H1 (cell line): ENCODE results near the gene ORC5.

Experiments used
- ASH2L ChIP-seq: fragments of 200-600, 300-600 bp; sonication (generic); IDR thresholded peaks from one replicate; pipeline ENCODE4 v1.7.1; 2017; ENCODE audit warnings: low read length
- CHD1 ChIP-seq: IDR thresholded peaks from 2 replicates; pipeline ENCODE4 v1.6.1; 2012; ENCODE audit warnings: low read depth, low read length, improper control_type of control experiment
- CTBP2 ChIP-seq: IDR thresholded peaks from 2 replicates; pipeline ENCODE4 v1.7.0; 2011; ENCODE audit warnings: borderline replicate concordance, mild to moderate bottlenecking, moderate library complexity, mixed read lengths, low read length; ENCODE audit not compliant: insufficient read depth, insufficient read length
- EGR1 ChIP-seq: IDR thresholded peaks from 2 replicates; pipeline ENCODE4 v1.6.1; 2011; ENCODE audit warnings: low read depth, low read length, borderline replicate concordance
- EP300 ChIP-seq, 2 experiments: IDR thresholded peaks; 1 replicate in 1 of 2; 2 replicates in 1 of 2; pipeline ENCODE4 v1.6.1; 2011 to 2012; ENCODE audit warnings: low read depth in 2 of 2, low read length in 2 of 2, mild to moderate bottlenecking in 2 of 2, borderline replicate concordance in 1 of 2, inconsistent platforms in 1 of 2, moderate library complexity in 1 of 2
- POLR2A ChIP-seq, 2 experiments: IDR thresholded peaks; 1 replicate in 1 of 2; 2 replicates in 1 of 2; pipeline ENCODE4 v1.6.1; 2011; ENCODE audit warnings: low read depth in 2 of 2, low read length in 2 of 2, mild to moderate bottlenecking in 2 of 2; ENCODE audit errors: control extremely low read depth in 1 of 2
- RFX5 ChIP-seq: IDR thresholded peaks from 2 replicates; pipeline ENCODE4 v1.6.1; 2011; ENCODE audit warnings: low read depth, low read length, improper control_type of control experiment, borderline replicate concordance
- RXRA ChIP-seq: IDR thresholded peaks from 2 replicates; pipeline ENCODE4 v1.6.1; 2011; ENCODE audit warnings: low read depth, mild to moderate bottlenecking, low read length, moderate library complexity; ENCODE audit not compliant: insufficient read depth
- SAP30 ChIP-seq: fragments of 300-600 bp; sonication (generic); IDR thresholded peaks from 2 replicates; pipeline ENCODE4 v1.7.1; 2012; ENCODE audit warnings: low read length, moderate library complexity, mild to moderate bottlenecking, inconsistent platforms; ENCODE audit not compliant: insufficient read depth, insufficient replicate concordance
- TBP ChIP-seq: IDR thresholded peaks from 2 replicates; pipeline ENCODE4 v1.6.1; 2011; ENCODE audit warnings: low read depth, low read length, improper control_type of control experiment
- TF ChIP-seq, protein P1 (sequence below), 3 experiments: IDR thresholded peaks; 1 replicate in 2 of 3; 2 replicates in 1 of 3; pipeline versions ENCODE4 v1.5.1 to v1.6.1; 2011; ENCODE audit warnings: low read length in 3 of 3, mild to moderate bottlenecking in 3 of 3, inconsistent platforms in 2 of 3, low read depth in 1 of 3, moderate library complexity in 1 of 3; ENCODE audit not compliant: insufficient read depth in 1 of 3; ENCODE audit errors: control extremely low read depth in 1 of 3
- TF ChIP-seq, protein P2 (sequence below): IDR thresholded peaks from 2 replicates; pipeline ENCODE4 v1.6.1; 2012; ENCODE audit warnings: low read length, inconsistent platforms

DNA sequence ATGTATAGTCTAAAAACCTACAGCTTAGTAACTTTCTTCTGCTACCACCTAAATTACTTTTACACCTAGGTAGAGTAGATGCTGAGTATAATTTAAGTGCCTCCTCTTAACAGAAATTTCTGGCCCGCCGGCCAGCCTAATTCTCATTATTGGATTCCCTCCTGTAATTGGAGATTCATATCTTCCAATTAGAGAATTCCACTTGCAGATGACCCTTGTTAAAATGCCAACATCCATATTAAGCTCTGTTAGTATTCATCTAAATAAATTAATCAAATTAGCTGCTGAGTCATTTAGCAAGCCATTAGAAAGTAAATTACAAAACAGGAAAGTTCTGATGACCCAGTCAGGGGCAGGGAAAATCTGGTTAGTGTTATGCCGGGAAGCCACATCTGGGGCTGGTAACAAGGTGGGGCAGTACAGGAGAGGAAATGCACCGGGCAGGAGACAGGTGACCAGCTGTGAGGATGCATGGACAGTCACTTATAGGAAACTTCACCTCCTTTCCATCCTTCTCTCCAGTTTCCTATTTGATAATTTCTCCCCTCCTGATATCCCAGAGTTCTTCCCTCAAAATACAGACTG lies 82.8 kb downstream of the ORC5 start:
- TF ChIP-seq EP300 (IDR thresholded peaks at IDR 0.05; ENCODE audit: borderline replicate concordance in 1 of 2, low read depth in 2 of 2, low read length in 2 of 2), result no peak
- no peak for TF ChIP-seq ASH2L
- TF ChIP-seq RXRA, result no peak
- TF ChIP-seq, protein P1, sequence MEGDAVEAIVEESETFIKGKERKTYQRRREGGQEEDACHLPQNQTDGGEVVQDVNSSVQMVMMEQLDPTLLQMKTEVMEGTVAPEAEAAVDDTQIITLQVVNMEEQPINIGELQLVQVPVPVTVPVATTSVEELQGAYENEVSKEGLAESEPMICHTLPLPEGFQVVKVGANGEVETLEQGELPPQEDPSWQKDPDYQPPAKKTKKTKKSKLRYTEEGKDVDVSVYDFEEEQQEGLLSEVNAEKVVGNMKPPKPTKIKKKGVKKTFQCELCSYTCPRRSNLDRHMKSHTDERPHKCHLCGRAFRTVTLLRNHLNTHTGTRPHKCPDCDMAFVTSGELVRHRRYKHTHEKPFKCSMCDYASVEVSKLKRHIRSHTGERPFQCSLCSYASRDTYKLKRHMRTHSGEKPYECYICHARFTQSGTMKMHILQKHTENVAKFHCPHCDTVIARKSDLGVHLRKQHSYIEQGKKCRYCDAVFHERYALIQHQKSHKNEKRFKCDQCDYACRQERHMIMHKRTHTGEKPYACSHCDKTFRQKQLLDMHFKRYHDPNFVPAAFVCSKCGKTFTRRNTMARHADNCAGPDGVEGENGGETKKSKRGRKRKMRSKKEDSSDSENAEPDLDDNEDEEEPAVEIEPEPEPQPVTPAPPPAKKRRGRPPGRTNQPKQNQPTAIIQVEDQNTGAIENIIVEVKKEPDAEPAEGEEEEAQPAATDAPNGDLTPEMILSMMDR (IDR thresholded peaks at IDR 0.05; ENCODE audit: control extremely low read depth in 1 of 3, insufficient read depth in 1 of 3, low read depth in 1 of 3, low read length in 3 of 3), result no peak
- no peak for TF ChIP-seq RFX5
- TF ChIP-seq CHD1, result no peak
- no peak for TF ChIP-seq EGR1
- TF ChIP-seq, protein P2, sequence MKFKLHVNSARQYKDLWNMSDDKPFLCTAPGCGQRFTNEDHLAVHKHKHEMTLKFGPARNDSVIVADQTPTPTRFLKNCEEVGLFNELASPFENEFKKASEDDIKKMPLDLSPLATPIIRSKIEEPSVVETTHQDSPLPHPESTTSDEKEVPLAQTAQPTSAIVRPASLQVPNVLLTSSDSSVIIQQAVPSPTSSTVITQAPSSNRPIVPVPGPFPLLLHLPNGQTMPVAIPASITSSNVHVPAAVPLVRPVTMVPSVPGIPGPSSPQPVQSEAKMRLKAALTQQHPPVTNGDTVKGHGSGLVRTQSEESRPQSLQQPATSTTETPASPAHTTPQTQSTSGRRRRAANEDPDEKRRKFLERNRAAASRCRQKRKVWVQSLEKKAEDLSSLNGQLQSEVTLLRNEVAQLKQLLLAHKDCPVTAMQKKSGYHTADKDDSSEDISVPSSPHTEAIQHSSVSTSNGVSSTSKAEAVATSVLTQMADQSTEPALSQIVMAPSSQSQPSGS, result no peak
- TF ChIP-seq SAP30, result no peak
- no peak for TF ChIP-seq CTBP2
- no peak for TF ChIP-seq TBP
- TF ChIP-seq POLR2A (IDR thresholded peaks at IDR 0.05; ENCODE audit: control extremely low read depth in 1 of 2, low read depth in 2 of 2, low read length in 2 of 2), result no peak
